Dendritic cell treated with granulocyte-macrophage colony-stimulating factor and Interleukin-4, amounts not matched to agents 40 ng/mL and 50 ng/mL, for 4 days (primary cell): ENCODE measurements around the gene FGD2.
"Not testable (repeated sequence)": the region's sequence is repeated elsewhere in the genome, so short reads cannot be mapped to it uniquely, and the experiment has no call there.

Source experiments
- H3K27ac Mint-ChIP-seq: one replicate; pipeline ENCODE4 v1.8.0; 2022; ENCODE audit warnings: mild to moderate bottlenecking, mixed read lengths
- H3K27me3 Mint-ChIP-seq: one replicate; pipeline ENCODE4 v1.8.0; 2022; ENCODE audit warnings: mild to moderate bottlenecking, mixed read lengths
- H3K36me3 Mint-ChIP-seq: one replicate; pipeline ENCODE4 v1.8.0; 2022; ENCODE audit warnings: low read depth, mixed read lengths
- H3K4me1 Mint-ChIP-seq: one replicate; pipeline ENCODE4 v1.8.0; 2022; ENCODE audit warnings: low read depth, mixed read lengths
- H3K4me3 Mint-ChIP-seq: one replicate; pipeline ENCODE4 v1.8.0; 2022; ENCODE audit warnings: mild to moderate bottlenecking, moderate library complexity, mixed read lengths
- H3K9me3 Mint-ChIP-seq: one replicate; pipeline ENCODE4 v1.8.0; 2022; ENCODE audit warnings: mixed read lengths
- intact Hi-C: fragments of 100-400 bp; cut with micrococcal nuclease; formaldehyde crosslinking; loops from one replicate; pipeline ENCODE4 v1.15.0; 2022

Gene FGD2

DNA sequence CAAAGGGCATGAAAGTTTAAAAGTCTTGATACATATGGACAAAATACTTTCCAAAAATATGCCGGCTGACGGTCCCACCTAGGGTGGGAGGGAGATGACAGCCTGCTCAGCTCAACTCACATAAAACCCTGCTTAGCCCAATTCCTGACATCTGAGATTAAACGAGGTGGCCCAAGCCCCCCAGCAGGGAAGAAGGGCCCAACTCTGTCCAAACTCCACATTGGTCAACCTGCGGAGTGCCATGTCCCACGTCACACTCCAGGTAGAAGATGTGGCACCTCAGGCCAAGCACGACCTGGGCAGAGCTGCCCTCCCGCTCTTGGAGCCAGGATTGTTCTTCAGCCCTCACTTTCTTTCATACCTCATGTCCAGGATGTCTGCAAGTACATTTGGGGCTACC, 48.2 kb downstream of the FGD2 start:
- intact Hi-C loops: no loop called here
- Mint-ChIP-seq H3K27me3 (peaks cover 21% of the 10 kb centered on the region), H3K27ac (no peak overlapping the region), H3K36me3 (no peaks in the 10 kb centered on the region), H3K4me3 (no peak overlapping the region), H3K4me1 (peaks cover 65% of the 10 kb centered on the region), H3K9me3 (no peaks in the 10 kb centered on the region)

GRCh38 chr6:37054171-37054570, 48.7 kb downstream of the FGD2 start:
- Mint-ChIP-seq H3K4me3 (no peak overlapping the region), H3K9me3 (no peaks in the 10 kb centered on the region), H3K27me3 (peaks cover 19% of the 10 kb centered on the region), H3K27ac (no peak overlapping the region), H3K36me3 (no peaks in the 10 kb centered on the region), H3K4me1 (peaks cover 63% of the 10 kb centered on the region)
- intact Hi-C loops: no loop called here

DNA sequence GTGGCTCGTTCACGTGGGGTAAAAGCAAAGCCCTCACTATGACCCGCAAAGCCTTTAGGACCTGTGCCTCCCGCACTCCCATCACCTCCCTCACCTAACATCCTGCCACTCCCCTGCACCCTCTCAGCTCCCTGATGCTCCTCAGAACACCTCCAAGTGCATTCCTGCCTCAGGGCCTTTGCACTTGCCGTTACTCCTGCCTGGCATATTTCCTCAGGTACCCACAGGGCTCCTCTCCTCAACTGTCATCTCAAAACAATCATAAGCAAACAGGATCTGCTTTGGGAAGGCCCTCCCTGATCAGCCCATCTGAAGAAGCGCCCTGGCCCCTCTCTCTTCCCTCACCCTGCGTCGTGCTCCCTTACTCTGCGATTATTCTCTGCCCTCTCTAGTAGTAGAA, 49.1 kb downstream of the FGD2 start:
- intact Hi-C loops: no loop called here

GRCh38 chr6:37056112-37056403, 50.6 kb downstream of the FGD2 start:
- Mint-ChIP-seq H3K4me1 (peaks cover 56% of the 10 kb centered on the region), H3K4me3 (no peak overlapping the region), H3K27me3 (peaks cover 19% of the 10 kb centered on the region), H3K9me3 (no peaks in the 10 kb centered on the region), H3K27ac (no peak overlapping the region), H3K36me3 (no peaks in the 10 kb centered on the region)
- intact Hi-C loops: no loop called here

More for the DNA sequence above, 49.1 kb downstream of the FGD2 start:
- H3K27ac Mint-ChIP-seq: no peak overlapping the region
- no peak overlapping the region for H3K4me3 Mint-ChIP-seq
- no peaks in the 10 kb centered on the region for H3K9me3 Mint-ChIP-seq
- H3K27me3 Mint-ChIP-seq: peaks cover 19% of the 10 kb centered on the region
- H3K36me3 Mint-ChIP-seq: no peaks in the 10 kb centered on the region
- peaks cover 63% of the 10 kb centered on the region for H3K4me1 Mint-ChIP-seq

GRCh38 chr6:37056439-37057127, 51.1 kb downstream of the FGD2 start:
- intact Hi-C loops: no loop called here
- Mint-ChIP-seq H3K27ac (peak overlapping the region; percentile 40), H3K36me3 (no peaks in the 10 kb centered on the region), H3K9me3 (no peaks in the 10 kb centered on the region), H3K27me3 (peaks cover 18% of the 10 kb centered on the region), H3K4me3 (no peak overlapping the region), H3K4me1 (peaks cover 51% of the 10 kb centered on the region)

DNA sequence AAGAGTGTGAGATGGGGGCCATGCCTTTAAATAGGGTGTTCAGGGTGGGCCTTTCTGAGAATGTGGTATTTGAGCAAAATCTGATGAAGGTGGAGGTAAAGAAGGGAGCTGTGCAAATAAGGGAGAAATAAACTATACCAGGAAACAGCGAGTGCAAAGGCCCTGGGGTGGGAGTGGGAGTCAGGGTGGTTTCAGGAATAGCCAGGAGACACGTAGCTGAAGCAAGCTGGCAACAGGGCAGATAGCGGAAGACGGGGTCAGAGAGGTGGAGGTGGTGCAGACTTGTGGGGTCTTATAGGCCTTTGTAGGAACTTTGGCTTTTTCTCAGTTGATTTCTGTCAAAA, 51.6 kb downstream of the FGD2 start:
- H3K36me3 Mint-ChIP-seq: no peaks in the 10 kb centered on the region
- H3K27me3 Mint-ChIP-seq: peaks cover 15% of the 10 kb centered on the region
- intact Hi-C loops: no loop called here
- H3K9me3 Mint-ChIP-seq: no peaks in the 10 kb centered on the region
- H3K27ac Mint-ChIP-seq: peak overlapping the region; percentile 40
- peaks cover 47% of the 10 kb centered on the region for H3K4me1 Mint-ChIP-seq
- no peak overlapping the region for H3K4me3 Mint-ChIP-seq

DNA sequence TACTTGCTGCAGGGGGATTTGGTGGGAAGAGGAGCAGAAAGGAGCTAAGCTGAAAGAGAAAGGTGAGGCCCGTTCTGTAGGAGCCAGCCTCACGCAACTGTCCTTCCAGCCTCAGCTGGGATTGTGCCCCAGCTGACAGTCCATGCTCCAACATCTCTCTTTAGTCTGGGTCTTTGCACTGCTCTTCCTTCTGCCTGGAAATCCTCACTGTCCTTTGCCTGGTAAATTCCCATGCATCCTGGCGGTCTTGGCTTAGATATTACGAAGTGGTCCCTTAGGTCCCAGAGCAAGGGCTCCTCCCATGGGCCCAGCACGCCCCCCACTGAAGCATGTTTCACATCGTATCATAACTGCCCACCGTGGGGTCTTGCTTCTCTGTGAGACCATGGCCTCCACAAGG, 52.2 kb downstream of the FGD2 start:
- Mint-ChIP-seq H3K27me3 (peaks cover 15% of the 10 kb centered on the region), H3K36me3 (no peaks in the 10 kb centered on the region), H3K9me3 (no peaks in the 10 kb centered on the region), H3K27ac (peak overlapping the region; percentile 40), H3K4me1 (peaks cover 49% of the 10 kb centered on the region), H3K4me3 (no peak overlapping the region)
- intact Hi-C loops: loop anchor here (2.0 kb wide), 1 partner anchor 115 kb away; no protein-coding TSS in a partner anchor

DNA sequence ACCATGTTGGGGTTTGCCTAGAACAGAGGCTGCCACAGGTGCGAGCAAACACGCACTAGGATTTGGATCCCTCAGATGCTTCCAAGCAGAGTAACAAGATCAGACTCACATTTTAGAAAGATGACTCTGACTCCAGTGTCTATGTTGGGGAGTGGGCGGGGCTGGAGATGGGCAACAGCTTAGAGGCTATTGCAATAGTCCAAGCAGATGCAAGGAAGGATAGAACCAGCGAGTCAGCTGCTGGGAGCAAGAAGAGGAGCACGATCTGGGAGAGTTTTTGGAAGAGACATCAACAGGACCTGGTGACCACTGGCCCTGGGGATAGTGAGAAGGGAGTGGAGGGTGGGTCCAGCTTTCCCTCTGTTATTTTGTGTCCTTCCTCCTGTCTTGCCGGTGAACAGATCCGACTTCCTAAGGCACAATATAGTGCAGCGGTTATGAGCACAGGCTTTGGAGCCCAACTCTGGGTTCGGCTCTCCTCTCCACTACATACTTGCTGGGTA, 52.7 kb downstream of the FGD2 start:
- intact Hi-C loops: loop anchor here (2.0 kb wide), 1 partner anchor 115 kb away; no protein-coding TSS in a partner anchor
- Mint-ChIP-seq H3K27me3 (peaks cover 15% of the 10 kb centered on the region), H3K27ac (peak overlapping the region; percentile 40), H3K4me3 (no peak overlapping the region), H3K9me3 (no peaks in the 10 kb centered on the region), H3K36me3 (no peaks in the 10 kb centered on the region), H3K4me1 (peaks cover 49% of the 10 kb centered on the region)

- not testable (repeated sequence) for H3K4me3 Mint-ChIP-seq, H3K9me3 Mint-ChIP-seq, H3K36me3 Mint-ChIP-seq
- Mint-ChIP-seq H3K27me3 (peaks cover 12% of the 10 kb centered on the region), H3K27ac (peak overlapping the region; percentile 81), H3K4me1 (peaks cover 49% of the 10 kb centered on the region)
- intact Hi-C loops: loop anchor here (2.0 kb wide), 1 partner anchor 114 kb away; no protein-coding TSS in a partner anchor
Observed at GRCh38 chr6:37058984-37059343, 53.5 kb downstream of the FGD2 start.

- intact Hi-C loops: loop anchor here (2.0 kb wide), 1 partner anchor 113 kb away; no protein-coding TSS in a partner anchor
- no peaks in the 10 kb centered on the region for H3K9me3 Mint-ChIP-seq
- H3K36me3 Mint-ChIP-seq: no peaks in the 10 kb centered on the region
- H3K27ac Mint-ChIP-seq: peak overlapping the region; percentile 81
- H3K4me3 Mint-ChIP-seq: no peak overlapping the region
- H3K4me1 Mint-ChIP-seq: peaks cover 46% of the 10 kb centered on the region
- peaks cover 9% of the 10 kb centered on the region for H3K27me3 Mint-ChIP-seq
Observed at GRCh38 chr6:37059344-37060194, 54.1 kb downstream of the FGD2 start.

GRCh38 chr6:37060195-37060559, 54.7 kb downstream of the FGD2 start:
- Mint-ChIP-seq H3K4me1 (peaks cover 41% of the 10 kb centered on the region), H3K27ac (peak overlapping the region; percentile 81), H3K36me3 (no peaks in the 10 kb centered on the region), H3K27me3 (peaks cover 6% of the 10 kb centered on the region), H3K9me3 (no peaks in the 10 kb centered on the region), H3K4me3 (no peak overlapping the region)
- intact Hi-C loops: no loop called here

DNA sequence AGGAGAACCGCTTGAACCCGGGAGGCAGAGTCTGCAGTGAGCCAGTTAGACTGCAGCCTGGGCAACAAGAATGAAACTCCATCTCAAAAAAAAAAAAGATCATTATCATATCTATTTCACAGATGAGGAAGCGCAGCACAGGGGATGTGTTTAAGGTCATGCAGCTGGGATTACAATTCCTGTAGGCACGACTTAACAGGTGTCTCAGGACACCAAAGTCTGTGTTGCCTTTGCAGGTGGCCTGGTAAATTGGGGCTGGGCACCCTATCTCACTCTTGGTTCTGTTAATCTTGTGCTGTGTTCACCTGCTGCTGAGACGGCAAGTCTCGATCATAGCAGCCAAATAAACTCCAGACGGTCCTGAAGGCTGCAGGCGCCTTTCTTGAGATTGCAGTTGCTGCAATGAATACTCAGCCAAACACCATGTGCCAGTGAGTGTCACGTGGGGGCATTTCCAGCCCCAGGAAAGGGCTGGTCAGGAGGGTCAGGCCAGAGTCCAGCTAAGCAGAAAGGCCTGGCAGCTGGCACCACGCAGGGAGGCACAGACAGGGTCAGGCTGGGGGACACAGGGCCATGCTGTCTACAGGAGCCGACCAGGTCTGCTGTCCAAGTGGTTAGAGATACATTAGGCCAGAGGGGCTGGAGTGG, 55.8 kb downstream of the FGD2 start:
- H3K4me1 Mint-ChIP-seq: peaks cover 41% of the 10 kb centered on the region
- H3K9me3 Mint-ChIP-seq: no peaks in the 10 kb centered on the region
- no peaks in the 10 kb centered on the region for H3K36me3 Mint-ChIP-seq
- H3K27ac Mint-ChIP-seq: no peak overlapping the region
- H3K27me3 Mint-ChIP-seq: peaks cover 6% of the 10 kb centered on the region
- intact Hi-C loops: no loop called here
- no peak overlapping the region for H3K4me3 Mint-ChIP-seq

- H3K9me3 Mint-ChIP-seq: no peaks in the 10 kb centered on the region
- intact Hi-C loops: no loop called here
- H3K27ac Mint-ChIP-seq: peak overlapping the region; percentile 27
- H3K4me1 Mint-ChIP-seq: peaks cover 34% of the 10 kb centered on the region
- H3K27me3 Mint-ChIP-seq: peaks cover 2% of the 10 kb centered on the region
- no peak overlapping the region for H3K4me3 Mint-ChIP-seq
- H3K36me3 Mint-ChIP-seq: no peaks in the 10 kb centered on the region
Observed at GRCh38 chr6:37062424-37062823, 57.0 kb downstream of the FGD2 start.
